ENCODE data around the gene IGF2BP2. TPM values are rescaled to one million over a fixed set of nuclear protein-coding genes. Genes with fewer than 3 reads are reported as not detected.

Gene IGF2BP2
- polyA plus RNA-seq, 5 donors: 53.3 to 71.1 (median 67.7) TPM

GRCh38 chr3:185737740-185738680 is 86.8 kb downstream of the IGF2BP2 start:
- no peak for DNase-seq

GRCh38 chr3:185737020-185737419 is 87.8 kb downstream of the IGF2BP2 start:
- DNase-seq: no peak

DNA sequence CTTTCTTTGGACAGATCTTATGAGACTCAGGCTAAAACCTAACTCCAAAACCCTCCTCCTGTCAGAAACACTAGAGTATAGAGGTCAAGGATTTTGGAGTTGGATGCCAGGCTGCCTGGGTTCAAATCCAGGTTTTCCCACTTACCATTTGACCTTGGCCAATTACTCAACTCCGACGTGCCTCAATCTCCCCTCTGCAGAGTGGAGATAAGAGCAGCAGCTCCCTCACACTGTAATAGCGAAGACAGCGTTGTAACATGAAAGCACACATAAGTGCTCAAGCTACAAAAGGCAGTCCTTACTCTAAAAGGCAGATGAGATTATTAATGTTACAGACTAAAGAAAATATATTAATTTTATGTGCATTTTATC is 90.1 kb downstream of the IGF2BP2 start:
- DNase-seq: no peak

GRCh38 chr3:185733980-185734724 is 90.7 kb downstream of the IGF2BP2 start:
- DNase-seq: no peak

DNA sequence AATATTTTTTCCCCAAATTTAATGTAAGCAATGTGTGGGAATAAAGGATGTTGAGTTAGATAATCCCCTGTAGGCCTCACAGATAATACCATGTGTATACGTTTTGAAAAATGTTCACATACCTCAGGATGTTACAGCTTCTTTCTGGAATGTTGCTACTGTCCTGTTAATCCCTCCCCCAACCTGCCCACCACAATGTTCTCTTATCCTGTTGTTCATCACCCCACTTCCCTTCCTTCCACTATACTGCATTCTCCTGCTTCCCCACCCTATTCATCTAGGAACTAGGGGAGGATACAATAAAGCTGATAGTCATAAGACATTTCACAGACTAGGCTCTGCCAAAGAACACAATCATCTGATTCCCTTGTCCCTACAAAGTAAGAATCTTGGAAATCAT is 92.1 kb downstream of the IGF2BP2 start:
- DNase-seq: no peak

- no peak for DNase-seq
Measured at GRCh38 chr3:185730550-185730949, 94.3 kb downstream of the IGF2BP2 start.

- DNase-seq: no peak
Measured at GRCh38 chr3:185729337-185730055, 95.3 kb downstream of the IGF2BP2 start.

- DNase-seq: no peak
Measured at GRCh38 chr3:185728630-185729336, 96.1 kb downstream of the IGF2BP2 start.

- DNase-seq: no peak
Measured at GRCh38 chr3:185727873-185728272, 97.0 kb downstream of the IGF2BP2 start.

GRCh38 chr3:185726254-185726967 is 98.4 kb downstream of the IGF2BP2 start:
- DNase-seq: no peak

GRCh38 chr3:185724761-185725160 is 100.1 kb downstream of the IGF2BP2 start:
- DNase-seq: no peak

DNA sequence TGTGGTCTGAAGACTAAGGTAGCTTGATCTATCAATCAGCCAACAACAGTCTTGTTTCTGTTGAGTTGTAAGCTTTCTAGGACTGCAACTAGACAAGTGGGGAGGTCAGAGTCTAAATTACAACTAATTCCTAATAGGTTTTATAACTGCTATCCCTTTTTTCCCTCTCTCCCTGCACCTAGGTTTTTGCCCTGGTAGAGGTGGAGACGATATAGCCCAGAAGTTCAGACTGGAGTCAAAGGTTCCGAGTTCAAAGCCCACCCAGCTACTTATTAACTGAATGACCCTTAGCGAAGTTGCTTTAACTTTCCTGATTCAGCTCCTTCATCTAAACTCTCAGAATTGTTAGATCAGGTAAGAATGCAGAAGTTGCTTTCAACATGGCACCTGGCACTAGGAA is 100.6 kb downstream of the IGF2BP2 start:
- DNase-seq: no peak

GRCh38 chr3:185722881-185723280 is 102.0 kb downstream of the IGF2BP2 start:
- DNase-seq: no peak

GRCh38 chr3:185721970-185722369 is 102.9 kb downstream of the IGF2BP2 start:
- DNase-seq: no peak

DNA sequence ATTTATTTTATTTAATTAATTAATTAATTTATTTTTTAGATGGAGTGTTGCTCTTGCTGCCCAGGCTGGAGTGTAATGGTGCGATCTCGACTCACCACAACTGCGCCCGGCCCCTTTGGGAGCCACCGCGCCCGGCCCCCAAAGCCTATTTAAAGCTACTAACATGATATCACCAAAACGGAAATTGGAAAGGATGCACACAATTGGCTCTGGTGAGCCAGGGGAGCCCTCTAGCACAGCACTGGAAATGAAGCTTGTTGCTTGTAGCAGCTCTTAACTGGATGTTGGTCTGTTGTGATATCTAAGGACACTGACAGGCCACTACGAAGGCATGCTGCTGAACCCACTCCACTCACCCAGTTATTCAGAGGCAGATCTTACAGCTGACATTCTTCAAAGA is 104.5 kb downstream of the IGF2BP2 start:
- DNase-seq: no peak

GRCh38 chr3:185718736-185719593 is 105.9 kb downstream of the IGF2BP2 start:
- no peak for DNase-seq

DNA sequence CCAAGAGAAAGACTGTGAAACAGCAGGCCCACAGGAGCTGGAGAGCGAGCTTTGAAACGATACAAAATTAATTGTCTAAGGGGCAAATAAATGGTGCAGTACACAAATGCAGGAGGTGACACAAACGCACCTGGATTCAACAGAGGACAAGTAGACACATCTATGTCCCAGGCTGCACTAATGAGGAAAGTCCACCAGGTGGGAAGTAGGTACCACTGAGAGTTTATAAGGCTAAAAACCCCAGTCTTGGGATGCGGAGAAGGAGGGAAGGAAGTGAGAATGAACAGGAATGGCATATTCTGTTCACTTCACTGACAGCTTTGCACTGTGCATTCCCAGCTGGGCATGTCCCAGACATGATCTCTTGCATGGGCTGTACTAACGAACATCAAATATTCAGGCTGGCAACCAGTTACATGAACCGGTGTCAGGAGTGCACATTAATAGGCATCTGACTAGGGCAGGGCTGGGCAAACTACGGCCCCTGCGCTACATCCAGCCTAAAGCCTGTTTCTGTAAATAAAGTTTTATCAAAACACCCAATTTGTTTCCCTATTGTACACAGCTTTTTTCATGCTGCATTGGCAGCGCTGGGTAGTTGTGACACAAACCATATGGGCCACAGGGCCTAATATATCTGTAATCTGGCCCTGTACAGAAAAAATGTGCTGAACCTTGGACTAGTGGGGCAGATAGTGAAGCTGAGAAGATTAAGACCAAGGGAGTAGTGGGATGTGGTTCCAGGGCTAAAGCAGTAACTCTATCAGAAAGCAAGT is 107.0 kb downstream of the IGF2BP2 start:
- DNase-seq: no peak

DNA sequence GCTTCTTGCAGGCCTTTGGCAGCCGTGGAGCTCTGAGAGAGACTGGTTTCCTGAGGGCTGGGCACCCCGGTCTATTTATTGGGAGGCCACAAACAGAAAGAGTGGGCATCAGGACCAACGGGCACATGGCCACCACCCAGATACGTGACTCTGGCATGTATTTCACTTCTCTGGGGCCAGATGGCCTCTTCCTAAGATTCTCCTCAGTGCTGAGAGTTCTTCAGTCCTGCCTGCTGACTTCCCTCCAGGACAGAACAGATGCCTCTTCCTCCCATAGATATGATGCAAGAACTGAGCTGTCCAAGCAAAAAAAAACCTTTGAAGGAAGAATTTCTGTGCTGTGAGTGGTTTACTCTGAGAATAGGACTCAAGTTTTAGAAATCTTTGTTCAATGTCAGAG is 107.7 kb downstream of the IGF2BP2 start:
- no peak for DNase-seq

- no peak for DNase-seq
Measured at GRCh38 chr3:185716436-185717108, 108.3 kb downstream of the IGF2BP2 start.
